Naive B cell (primary cell): Measurements from ENCODE around the gene NOC4L. TPM values are rescaled to one million over a fixed set of nuclear protein-coding genes. Genes with fewer than 3 reads are reported as not detected.

ENCODE experiments used
- ATAC-seq, 2 donors: fragments of 150-1000 bp; cut with Tn5 transposase; 2 replicates each; pipeline ENCODE4 v1.10.0; 2021; ENCODE audit warnings: low read depth in 2 of 2, mild to moderate bottlenecking in 2 of 2, moderate library complexity in 2 of 2
- DNase-seq: peaks from one replicate; pipeline ENCODE4 v3.0.0; 2022
- H3K27ac Mint-ChIP-seq, 6 donors: one replicate each; pipeline ENCODE4 v1.8.0; 2020 to 2022; ENCODE audit warnings: mild to moderate bottlenecking in 6 of 6, mixed read lengths in 6 of 6, moderate library complexity in 5 of 6, inconsistent platforms in 2 of 6
- H3K27me3 Mint-ChIP-seq, 3 donors: one replicate each; pipeline ENCODE4 v1.8.0; 2021 to 2022; ENCODE audit warnings: mixed read lengths in 3 of 3, mild to moderate bottlenecking in 1 of 3
- H3K36me3 Mint-ChIP-seq, 2 donors: one replicate each; pipeline ENCODE4 v1.8.0; 2020 to 2022; ENCODE audit warnings: mixed read lengths in 2 of 2, inconsistent platforms in 1 of 2, mild to moderate bottlenecking in 1 of 2
- H3K4me1 Mint-ChIP-seq, 3 donors: one replicate each; pipeline ENCODE4 v1.8.0; 2020 to 2022; ENCODE audit warnings: mixed read lengths in 3 of 3, inconsistent platforms in 1 of 3, mild to moderate bottlenecking in 1 of 3, moderate library complexity in 1 of 3
- H3K4me3 Mint-ChIP-seq, 8 donors: one replicate each; pipeline ENCODE4 v1.8.0; 2020 to 2022; ENCODE audit warnings: mild to moderate bottlenecking in 8 of 8, mixed read lengths in 8 of 8, moderate library complexity in 8 of 8, inconsistent platforms in 2 of 8
- H3K9me3 Mint-ChIP-seq, 7 donors: one replicate each; pipeline ENCODE4 v1.8.0; 2020 to 2022; ENCODE audit warnings: mixed read lengths in 7 of 7, mild to moderate bottlenecking in 5 of 7, inconsistent platforms in 2 of 7, moderate library complexity in 1 of 7
- polyA plus RNA-seq, 6 donors: library from polyadenylated mRNA; unstranded; fragments of 300-500 nt; fragmentation: Illumina TruSeq; gene quantifications; one replicate each; pipeline ENCODE4 v1.2.3, GENCODE V29; 2021; ENCODE audit warnings: low read depth in 6 of 6

The NOC4L gene
- polyA plus RNA-seq, 6 donors from 2014 or later, result 19.1 to 26.4 (median 24.1) TPM

DNA sequence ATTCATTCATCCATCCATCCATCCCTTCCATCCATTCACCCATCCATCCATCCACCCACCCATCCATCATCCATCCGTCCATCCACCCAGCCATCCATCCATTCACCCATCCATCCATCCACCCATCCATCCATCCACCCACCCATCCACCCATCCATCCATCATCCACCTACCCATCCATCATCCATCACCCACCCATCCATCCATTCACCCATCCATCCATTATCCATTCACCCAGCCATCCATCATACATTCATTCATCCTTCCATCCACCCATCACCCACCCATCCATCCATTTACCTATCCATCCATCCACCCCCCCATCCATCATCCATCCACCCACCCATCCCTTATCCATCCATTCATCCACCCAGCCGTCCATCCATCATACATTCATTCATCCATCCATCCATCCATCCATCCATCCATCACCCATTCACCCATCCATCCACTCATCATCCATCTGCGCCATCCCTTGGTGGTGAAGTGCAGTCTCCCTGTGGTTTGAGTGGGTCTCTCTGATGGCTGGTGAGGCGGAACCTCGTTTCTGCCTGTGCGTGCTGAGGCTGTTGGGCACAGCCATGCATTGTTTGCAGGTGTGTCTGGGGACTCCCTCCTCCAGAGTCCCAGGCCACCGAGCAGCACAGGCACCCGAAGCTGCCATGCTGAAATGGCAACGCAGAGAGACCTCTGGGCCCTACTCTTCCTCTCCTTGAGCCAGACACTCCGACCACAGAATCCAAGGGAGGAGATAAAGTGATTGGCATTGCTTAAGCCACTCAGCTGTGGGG, 22.7 kb downstream of the NOC4L start:
- H3K27me3 Mint-ChIP-seq, result peaks cover 0 to 31% (median 5%) of the 10 kb centered on the region in 3 donors
- ATAC-seq (no peak), DNase-seq (no peak)
- peaks cover 0 to 2% (median 0%) of the 10 kb centered on the region in 7 donors for H3K9me3 Mint-ChIP-seq
- peaks cover 0 to 11% (median 0%) of the 10 kb centered on the region in 3 donors for H3K4me1 Mint-ChIP-seq
- no peaks in the 10 kb centered on the region for H3K36me3 Mint-ChIP-seq
- H3K4me3 Mint-ChIP-seq, result no peak overlapping the region
- H3K27ac Mint-ChIP-seq, result no peak overlapping the region

DNA sequence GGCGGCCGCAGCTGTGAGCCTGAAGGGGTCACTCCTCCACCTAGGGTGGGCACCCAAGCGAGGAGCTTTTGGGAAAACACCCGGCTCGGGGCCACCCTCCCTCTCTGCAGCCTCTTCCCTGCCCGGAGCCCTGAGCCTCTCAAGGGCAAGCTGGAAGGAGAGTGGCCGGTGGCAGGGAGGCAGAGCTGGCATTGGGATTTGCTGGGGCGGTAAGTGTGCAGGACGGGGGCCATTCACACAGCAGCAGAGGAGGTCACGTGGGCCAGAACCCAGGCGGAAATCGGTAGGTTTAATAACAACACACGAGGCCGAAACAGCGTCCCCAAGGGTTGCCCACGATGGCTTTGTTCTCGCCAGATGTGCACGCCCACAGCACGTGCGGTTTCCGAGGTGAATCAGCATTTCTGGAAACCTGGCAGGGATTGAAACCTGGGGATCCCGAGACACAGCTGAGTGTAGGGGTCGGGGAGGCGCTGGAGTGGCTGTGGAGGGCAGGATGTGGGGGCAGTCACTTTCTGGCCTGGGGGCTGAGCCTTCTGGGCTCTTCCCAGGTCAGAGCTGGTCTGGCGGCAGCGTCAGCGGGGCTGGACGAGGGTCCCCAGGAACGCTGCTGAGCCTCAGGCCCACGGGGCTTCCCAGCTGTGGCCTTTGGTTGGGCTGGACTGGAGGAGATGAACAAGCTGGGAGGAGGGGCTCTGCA, 23.5 kb downstream of the NOC4L start:
- Mint-ChIP-seq H3K4me3 (no peak overlapping the region), H3K36me3 (no peaks in the 10 kb centered on the region), H3K27ac (peak overlapping the region in 1 of 6 donors; percentile 52), H3K4me1 (peaks cover 0 to 14% (median 0%) of the 10 kb centered on the region in 3 donors), H3K27me3 (peaks cover 5 to 38% (median 5%) of the 10 kb centered on the region in 3 donors), H3K9me3 (peaks cover 0 to 2% (median 0%) of the 10 kb centered on the region in 7 donors)
- no peak for ATAC-seq
- no peak for DNase-seq

DNA sequence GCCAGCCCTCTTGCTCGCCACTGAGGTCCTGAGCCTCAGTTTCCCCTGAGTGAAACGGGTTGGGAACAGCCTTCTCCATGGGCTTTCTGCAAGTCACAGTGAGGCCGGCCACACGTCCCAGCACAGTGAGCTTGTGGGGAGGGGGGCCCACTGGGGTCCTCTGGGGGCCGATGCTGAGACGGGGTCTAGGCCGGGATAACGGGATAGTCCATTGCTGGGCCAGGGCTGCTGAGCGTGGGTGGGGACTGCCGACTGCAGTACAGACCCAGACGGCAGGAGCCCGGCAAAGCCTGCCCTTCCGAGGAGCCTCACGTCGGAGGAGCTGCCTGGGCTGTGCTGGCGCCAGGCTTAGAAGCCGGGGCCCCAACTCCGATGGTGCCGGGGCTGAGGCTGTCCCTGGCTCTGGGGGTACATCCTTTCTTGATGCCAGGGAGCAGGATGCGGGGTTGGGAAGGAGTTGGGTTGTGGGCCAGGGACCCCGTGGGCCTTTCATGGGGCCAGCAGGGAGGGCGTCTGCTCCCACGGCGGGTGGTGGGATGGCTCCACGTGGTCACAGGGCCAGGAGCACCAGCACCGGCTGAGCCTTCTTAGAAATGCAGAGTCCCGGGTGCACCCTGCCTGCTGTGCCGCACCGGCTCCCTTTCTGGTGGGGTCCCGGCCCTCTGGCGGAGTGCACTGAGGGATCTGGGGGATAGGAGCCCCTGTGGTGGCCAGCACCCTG, 24.2 kb downstream of the NOC4L start:
- DNase-seq, result no peak
- Mint-ChIP-seq H3K4me1 (peaks cover 0 to 17% (median 2%) of the 10 kb centered on the region in 3 donors), H3K9me3 (peaks cover 0 to 2% (median 0%) of the 10 kb centered on the region in 7 donors), H3K4me3 (no peak overlapping the region), H3K36me3 (no peaks in the 10 kb centered on the region), H3K27ac (no peak overlapping the region), H3K27me3 (peaks cover 5 to 45% (median 12%) of the 10 kb centered on the region in 3 donors)
- no peak for ATAC-seq

DNA sequence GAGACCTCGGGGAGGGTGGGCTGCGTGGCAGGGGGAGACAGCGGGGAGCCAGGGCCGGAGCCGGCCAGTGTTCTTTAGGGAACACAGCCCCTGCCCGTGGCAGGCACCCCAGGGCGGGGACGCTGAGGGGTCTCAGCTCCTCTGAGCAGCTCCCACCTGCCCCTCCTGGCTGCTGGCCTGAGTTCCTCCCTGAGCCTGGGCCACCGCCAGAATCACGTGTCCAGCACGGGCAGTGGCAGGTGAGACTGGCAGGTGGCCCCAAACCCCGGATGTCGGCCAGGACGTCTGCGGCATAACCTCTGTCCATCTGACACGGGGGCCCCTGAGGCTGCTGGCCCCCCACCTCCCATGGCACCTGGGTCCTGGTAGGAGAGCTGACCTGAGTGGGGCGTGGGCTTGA, 25.1 kb downstream of the NOC4L start:
- no peaks in the 10 kb centered on the region for H3K36me3 Mint-ChIP-seq
- H3K4me1 Mint-ChIP-seq, result peaks cover 0 to 13% (median 2%) of the 10 kb centered on the region in 3 donors
- ATAC-seq, result no peak
- no peak for DNase-seq
- peaks cover 0 to 2% (median 0%) of the 10 kb centered on the region in 7 donors for H3K9me3 Mint-ChIP-seq
- H3K27ac Mint-ChIP-seq, result no peak overlapping the region
- H3K27me3 Mint-ChIP-seq, result peaks cover under 1 to 41% (median 13%) of the 10 kb centered on the region in 3 donors
- no peak overlapping the region for H3K4me3 Mint-ChIP-seq

DNA sequence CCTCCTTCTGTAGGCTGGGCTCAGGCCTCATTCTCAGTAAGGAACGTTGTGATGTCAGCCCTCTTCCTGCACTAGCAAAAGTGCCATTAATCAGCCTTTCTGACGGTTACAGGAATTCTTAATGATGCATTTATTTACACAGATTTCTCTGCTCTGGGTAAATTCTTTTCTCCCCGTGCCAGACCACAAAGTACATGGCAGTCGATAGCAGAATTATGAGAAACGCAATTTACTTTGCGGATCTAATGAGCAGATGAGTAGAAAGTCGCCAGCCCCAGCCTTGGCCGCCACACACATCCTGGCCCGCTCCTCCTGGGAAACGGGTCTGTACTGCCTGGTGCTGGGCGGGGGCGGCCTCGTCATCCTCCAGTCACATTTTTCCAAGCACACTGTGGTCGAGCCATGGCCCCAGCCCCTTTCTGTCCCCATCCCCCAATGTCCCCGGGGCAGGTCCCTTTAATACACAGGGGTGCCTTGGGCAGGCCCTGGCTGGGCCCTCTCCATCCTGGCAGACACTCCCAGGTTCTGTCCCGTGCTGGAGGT, 25.9 kb downstream of the NOC4L start:
- H3K4me3 Mint-ChIP-seq, result no peak overlapping the region
- peaks cover 0 to 37% (median 19%) of the 10 kb centered on the region in 3 donors for H3K27me3 Mint-ChIP-seq
- no peak for ATAC-seq

DNA sequence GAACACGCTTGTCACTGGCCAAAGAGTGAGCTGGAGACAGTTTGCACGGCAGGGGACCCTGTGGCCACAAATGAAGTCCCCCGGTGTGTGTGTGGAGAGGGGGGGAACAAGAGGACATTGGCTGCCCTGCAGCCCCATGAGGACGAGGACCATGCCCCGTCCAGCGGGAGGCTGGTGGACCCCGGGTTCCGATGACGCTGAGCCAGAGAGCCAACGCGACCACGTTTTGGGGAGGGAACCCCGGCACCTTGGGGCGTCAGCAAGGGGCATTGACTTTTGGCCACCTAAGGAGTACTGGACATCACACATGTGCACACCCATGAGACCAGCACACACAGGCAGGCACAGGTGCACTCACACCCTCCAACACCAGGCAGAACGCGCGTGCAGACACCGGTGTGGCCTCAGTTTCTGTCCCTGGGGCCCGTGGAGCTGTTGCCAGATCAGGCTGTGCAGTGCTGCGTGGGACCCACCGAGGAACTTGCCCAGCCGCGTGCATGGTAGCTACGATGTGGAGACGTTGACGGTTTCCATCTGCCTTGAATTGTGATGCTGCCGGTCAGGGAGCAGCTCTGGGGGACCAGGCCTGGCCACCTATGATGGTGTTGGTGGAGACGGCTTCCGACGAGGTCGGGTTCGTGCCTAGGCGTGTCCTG, 26.5 kb downstream of the NOC4L start:
- H3K27ac Mint-ChIP-seq, result no peak overlapping the region
- ATAC-seq, result no peak
- DNase-seq, result no peak
- H3K4me1 Mint-ChIP-seq, result peaks cover 0 to 13% (median 2%) of the 10 kb centered on the region in 3 donors
- peaks cover 0 to 2% (median 0%) of the 10 kb centered on the region in 7 donors for H3K9me3 Mint-ChIP-seq
- no peak overlapping the region for H3K4me3 Mint-ChIP-seq
- H3K27me3 Mint-ChIP-seq, result peaks cover 0 to 37% (median 19%) of the 10 kb centered on the region in 3 donors
- H3K36me3 Mint-ChIP-seq, result no peaks in the 10 kb centered on the region

More for the DNA sequence above, 25.9 kb downstream of the NOC4L start:
- Mint-ChIP-seq H3K27ac (no peak overlapping the region), H3K9me3 (peaks cover 0 to 2% (median 0%) of the 10 kb centered on the region in 7 donors), H3K4me1 (peaks cover 0 to 13% (median 2%) of the 10 kb centered on the region in 3 donors), H3K36me3 (no peaks in the 10 kb centered on the region)
- no peak for DNase-seq

DNA sequence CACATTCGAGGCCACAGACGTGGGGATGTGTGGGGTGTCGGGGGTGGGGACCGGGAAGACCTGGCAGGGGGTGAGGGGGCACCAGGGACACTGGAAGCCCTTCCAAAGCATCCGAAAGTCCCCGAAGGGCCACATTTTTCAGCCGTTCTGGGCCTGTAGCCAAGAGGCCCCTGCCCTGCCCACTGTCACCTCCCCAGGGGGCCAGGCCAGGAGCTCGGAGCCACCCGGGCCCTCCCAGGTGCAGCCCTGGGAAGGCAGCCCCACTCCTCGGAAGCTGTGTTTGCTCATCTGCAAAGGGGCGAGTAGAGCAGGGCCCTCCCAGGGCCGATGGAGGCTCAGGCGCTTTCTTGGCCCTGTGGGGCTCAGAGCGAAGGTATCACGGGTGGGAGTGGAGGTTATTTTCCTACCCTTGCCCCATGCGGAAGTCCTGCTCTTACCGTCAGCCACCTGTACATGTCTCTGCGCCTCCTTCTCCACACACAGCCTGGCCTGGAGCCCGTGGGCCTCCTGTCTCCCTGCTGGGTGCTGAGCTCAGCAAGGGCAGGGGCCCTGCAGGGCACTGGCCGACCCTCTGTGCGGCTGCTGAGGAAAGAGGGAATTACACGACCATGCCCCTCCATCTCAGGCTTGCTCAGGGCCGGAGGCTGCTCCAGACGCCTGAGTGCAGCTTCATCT, 27.2 kb downstream of the NOC4L start:
- Mint-ChIP-seq H3K9me3 (no peaks in the 10 kb centered on the region), H3K4me1 (peaks cover 0 to 13% (median 2%) of the 10 kb centered on the region in 3 donors), H3K27ac (no peak overlapping the region), H3K36me3 (no peaks in the 10 kb centered on the region), H3K27me3 (peaks cover 0 to 33% (median 19%) of the 10 kb centered on the region in 3 donors), H3K4me3 (no peak overlapping the region)
- ATAC-seq (no peak), DNase-seq (no peak)

DNA sequence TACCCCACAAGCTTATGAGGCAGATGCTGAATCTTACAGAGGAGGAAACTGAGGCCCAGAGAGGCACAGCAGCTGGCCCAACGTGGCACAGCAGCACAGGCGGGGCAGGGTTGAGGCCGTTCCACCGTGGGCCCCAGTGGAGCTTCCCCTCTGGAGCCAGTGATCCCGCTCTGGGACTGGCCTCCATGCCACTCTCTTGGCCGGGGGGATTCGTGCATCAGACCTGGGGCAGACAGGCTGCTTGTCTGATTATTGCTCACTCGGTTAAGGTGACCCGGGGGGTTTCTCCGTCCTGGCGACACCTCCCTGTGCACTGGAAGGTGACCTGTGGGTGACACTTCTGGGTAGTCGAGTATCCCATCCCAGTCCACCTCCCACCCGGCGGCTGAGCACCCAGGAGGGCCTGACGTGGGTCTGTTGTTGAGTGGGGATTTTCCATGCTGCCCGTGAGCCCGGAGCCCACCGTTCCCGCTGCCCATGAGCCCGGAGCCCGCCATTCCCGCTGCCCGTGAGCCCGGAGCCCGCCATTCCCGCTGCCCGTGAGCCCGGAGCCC, 27.8 kb downstream of the NOC4L start:
- DNase-seq (no peak), ATAC-seq (no peak)
- H3K27me3 Mint-ChIP-seq, result peaks cover 0 to 38% (median 19%) of the 10 kb centered on the region in 3 donors
- peaks cover 0 to 9% (median 2%) of the 10 kb centered on the region in 3 donors for H3K4me1 Mint-ChIP-seq
- no peak overlapping the region for H3K27ac Mint-ChIP-seq
- no peaks in the 10 kb centered on the region for H3K9me3 Mint-ChIP-seq
- no peak overlapping the region for H3K4me3 Mint-ChIP-seq
- no peaks in the 10 kb centered on the region for H3K36me3 Mint-ChIP-seq

DNA sequence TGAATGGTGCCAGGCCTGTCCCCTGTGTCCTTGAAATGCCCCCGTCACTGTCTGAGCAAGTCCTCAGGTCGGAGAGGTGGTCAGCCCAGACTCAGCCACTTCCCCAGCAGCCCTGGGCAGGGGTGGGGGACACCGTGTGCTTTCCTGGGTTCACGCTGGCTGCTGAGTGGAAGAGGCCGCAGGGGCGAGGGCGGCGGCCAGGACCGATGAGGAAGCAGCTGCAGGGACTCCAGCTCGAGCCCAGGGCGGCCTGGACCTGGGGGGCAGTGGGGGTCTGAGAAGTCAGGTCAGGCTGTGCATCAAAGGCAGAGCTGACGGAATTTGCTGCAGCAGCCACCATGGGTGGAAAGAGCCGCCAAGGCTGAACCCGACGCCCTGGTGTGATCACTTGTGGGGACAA, 28.4 kb downstream of the NOC4L start:
- no peak overlapping the region for H3K27ac Mint-ChIP-seq

DNA sequence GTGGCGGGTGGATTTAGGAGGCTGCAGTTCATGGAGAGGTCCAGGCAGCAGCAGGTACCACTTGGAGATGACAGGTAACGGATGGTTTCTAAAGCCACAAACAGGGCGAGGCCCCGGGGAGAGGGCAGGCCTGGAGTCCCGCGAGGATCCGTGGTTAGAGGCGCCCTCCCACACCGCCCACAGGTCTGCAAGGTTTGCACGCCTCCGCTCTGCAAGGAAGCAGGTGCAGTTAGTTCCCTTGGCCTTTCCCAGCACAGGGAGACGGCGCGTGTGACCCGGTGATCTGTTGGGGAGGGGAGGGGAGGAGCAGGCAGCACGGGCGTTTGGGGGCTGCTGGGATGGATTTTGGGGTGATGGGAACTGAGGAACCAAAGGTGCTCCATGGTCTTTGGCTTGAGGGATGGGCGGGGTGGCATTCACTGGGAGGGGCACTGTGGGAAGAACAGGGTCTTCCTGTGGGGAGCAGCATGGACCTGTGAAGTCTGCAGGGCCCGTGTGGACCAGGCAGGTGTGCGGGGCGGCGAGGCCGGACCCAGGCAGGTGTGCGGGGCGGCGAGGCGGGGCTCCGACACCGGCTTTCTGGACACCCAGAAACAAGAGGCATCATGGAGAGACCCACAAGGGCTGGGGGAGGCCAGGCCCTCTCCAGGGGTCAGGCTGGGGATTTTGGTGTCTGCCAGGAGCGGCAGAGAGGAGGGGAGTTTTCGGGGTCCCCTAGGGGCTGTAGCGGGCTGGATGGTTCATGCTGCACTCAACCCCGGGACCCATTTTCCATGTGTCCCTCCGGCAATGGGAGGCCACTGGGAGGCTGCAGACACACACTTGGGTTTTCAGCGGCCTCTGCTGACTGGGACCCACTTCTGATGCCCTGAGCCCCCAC, 29.1 kb downstream of the NOC4L start:
- peaks cover 0 to 9% (median 6%) of the 10 kb centered on the region in 3 donors for H3K4me1 Mint-ChIP-seq
- ATAC-seq (peak in 1 of 2 donors; percentile 20), DNase-seq (no peak)
- H3K4me3 Mint-ChIP-seq, result peak overlapping the region in 1 of 8 donors; percentile 37
- peak overlapping the region in 1 of 6 donors; percentile 47 for H3K27ac Mint-ChIP-seq
- H3K27me3 Mint-ChIP-seq, result peaks cover 0 to 38% (median 19%) of the 10 kb centered on the region in 3 donors
- H3K36me3 Mint-ChIP-seq, result no peaks in the 10 kb centered on the region
- no peaks in the 10 kb centered on the region for H3K9me3 Mint-ChIP-seq

More for the DNA sequence above, 28.4 kb downstream of the NOC4L start:
- peaks cover 0 to 38% (median 19%) of the 10 kb centered on the region in 3 donors for H3K27me3 Mint-ChIP-seq
- DNase-seq, result no peak
- H3K9me3 Mint-ChIP-seq, result no peaks in the 10 kb centered on the region
- peak overlapping the region in 1 of 8 donors; percentile 10 for H3K4me3 Mint-ChIP-seq
- no peak for ATAC-seq
- H3K36me3 Mint-ChIP-seq, result no peaks in the 10 kb centered on the region
- peaks cover 0 to 9% (median 2%) of the 10 kb centered on the region in 3 donors for H3K4me1 Mint-ChIP-seq
